Spleen (tissue), 13 donors: Measurements from ENCODE around the gene PPP4R3B. TPM values are rescaled to one million over a fixed set of nuclear protein-coding genes. Genes with fewer than 3 reads are reported as not detected.

Experiments
- DNase-seq: peaks from one replicate; pipeline ENCODE4 v3.0.0-alpha.2; 2020
- H3K27ac ChIP-seq, 8 donors: fragments of 200-600 bp; sonication (generic) in 7 of 8; 1 replicate in 4 of 8; 2 replicates in 4 of 8; pipeline versions ENCODE4 v1.5.0 to v1.8.0; 2016 to 2021; ENCODE audit warnings: inconsistent platforms in 4 of 8, mild to moderate bottlenecking in 4 of 8, moderate library complexity in 1 of 8
- H3K27me3 ChIP-seq, 7 donors: fragments of 200-600 bp; sonication (generic) in 6 of 7; replicated peaks in 1 of 7; 1 replicate in 4 of 7; 2 replicates in 3 of 7; pipeline versions ENCODE4 v1.5.0 to v1.8.0; 2016 to 2021; ENCODE audit warnings: inconsistent platforms in 3 of 7, mild to moderate bottlenecking in 1 of 7
- H3K36me3 ChIP-seq, 6 donors: fragments of 200-600 bp; sonication (generic) in 5 of 6; 1 replicate in 4 of 6; 2 replicates in 2 of 6; pipeline versions ENCODE4 v1.5.0 to v1.8.0; 2016 to 2021; ENCODE audit warnings: inconsistent platforms in 2 of 6
- H3K4me1 ChIP-seq, 6 donors: fragments of 200-600 bp; sonication (generic) in 5 of 6; 1 replicate in 3 of 6; 2 replicates in 3 of 6; pipeline versions ENCODE4 v1.5.0 to v1.8.0; 2016 to 2021; ENCODE audit warnings: inconsistent platforms in 3 of 6
- H3K4me3 ChIP-seq, 8 donors: fragments of 200-600 bp; sonication (generic) in 7 of 8; 1 replicate in 4 of 8; 2 replicates in 4 of 8; pipeline versions ENCODE4 v1.5.0 to v1.8.0; 2016 to 2021; ENCODE audit warnings: inconsistent platforms in 4 of 8, mild to moderate bottlenecking in 4 of 8, moderate library complexity in 2 of 8
- H3K9me3 ChIP-seq, 8 donors: fragments of 200-600 bp; sonication (generic) in 7 of 8; 1 replicate in 4 of 8; 2 replicates in 4 of 8; pipeline versions ENCODE4 v1.5.0 to v1.8.0; 2016 to 2021; ENCODE audit warnings: inconsistent platforms in 4 of 8
- POLR2A ChIP-seq, 3 donors: fragments of 450-650 bp; IDR thresholded peaks; one replicate each; pipeline ENCODE4 v1.5.1; 2017; ENCODE audit warnings: antibody characterized with exemption in 3 of 3, mild to moderate bottlenecking in 1 of 3
- POLR2AphosphoS5 ChIP-seq, 3 donors: sonication (generic); formaldehyde crosslinking; IDR thresholded peaks; one replicate each; pipeline ENCODE4 v1.5.1; 2017; ENCODE audit warnings: antibody characterized with exemption in 3 of 3
- WGBS, 5 donors: extraction: QIAGEN DNeasy Blood & Tissue Kit in 3 of 5; methylation state at CpG; one replicate each; pipeline versions ENCODE4 v1.1.5 to v1.1.7; 2013 to 2018; 5-methylcytosine and 5-hydroxymethylcytosine counted together
- intact Hi-C: fragments of 100-400 bp; cut with DNase I; formaldehyde crosslinking; loops from one replicate; pipeline ENCODE4 v1.15.0; 2023; ENCODE audit warnings: low total_unique reads
- long read RNA-seq, 2 donors: transcript quantifications; one replicate each; lab custom pipeline, GENCODE V29; 2026
- polyA plus RNA-seq, 3 donors: library from polyadenylated mRNA; stranded (reverse); fragments of 200-250 nt; gene quantifications; one replicate each; pipeline ENCODE4 v1.2.1, GENCODE V29; 2013
- total RNA-seq, 7 donors: library from RNA; depleted of rRNA in 3 of 7; stranded (reverse); fragments of >200 nt in 3 of 7; fragmentation: NEBNext Ultra II Directional in 4 of 7; extraction: Animal tissue kit (Norgen Biotek cat#: 25700) in 4 of 7; gene quantifications; one replicate each; pipeline versions ENCODE4 v1.1.0 to v1.2.1, GENCODE V29; 2016 to 2021
- TF ChIP-seq, protein P1 (sequence below), 11 experiments: fragments of 200-600 bp in 7 of 11; fragments of 450-650 bp in 4 of 11; sonication (generic) in 4 of 11; IDR thresholded peaks in 8 of 11; conservative IDR thresholded peaks in 3 of 11; 1 replicate in 7 of 11; 2 replicates in 4 of 11; pipeline versions ENCODE4 v1.4.0 to v1.8.0; 2016 to 2021; ENCODE audit warnings: antibody characterized with exemption in 11 of 11, inconsistent platforms in 4 of 11, mild to moderate bottlenecking in 1 of 11
- donor health status: healthy with polysubstance abuse.
- donor health status: DM: no; HTN: no; CAD: no; lungs with moderate emphysema.
- donor health status: DM: no; HTN: no; CAD: no.
- donor health status: Bipolar disorder and iron deficiency.
- donor health status: healthy.
- donor health status: DM: no; HTN: no; CAD: no.
- donor health status: DM: yes; HTN: yes; CAD: no.

PPP4R3B gene
- total RNA-seq = 10 to 100 TPM; 61.7 to 89.5 (median 77.7) TPM
- polyA plus RNA-seq = 10 to 100 TPM; 22.3 to 30.0 (median 29.1) TPM
- long read RNA-seq, donor 1, full-length matches to known transcripts = 1 of 13 reads
- long read RNA-seq, donor 1, partial matches to known transcripts = 12 of 13 reads
- long read RNA-seq, donor 1, other reads (novel, unspliced or antisense) = 0 of 13 reads
- long read RNA-seq, donor 2, full-length matches to known transcripts = 2 of 14 reads
- long read RNA-seq, donor 2, partial matches to known transcripts = 12 of 14 reads
- long read RNA-seq, donor 2, other reads (novel, unspliced or antisense) = 0 of 14 reads

DNA sequence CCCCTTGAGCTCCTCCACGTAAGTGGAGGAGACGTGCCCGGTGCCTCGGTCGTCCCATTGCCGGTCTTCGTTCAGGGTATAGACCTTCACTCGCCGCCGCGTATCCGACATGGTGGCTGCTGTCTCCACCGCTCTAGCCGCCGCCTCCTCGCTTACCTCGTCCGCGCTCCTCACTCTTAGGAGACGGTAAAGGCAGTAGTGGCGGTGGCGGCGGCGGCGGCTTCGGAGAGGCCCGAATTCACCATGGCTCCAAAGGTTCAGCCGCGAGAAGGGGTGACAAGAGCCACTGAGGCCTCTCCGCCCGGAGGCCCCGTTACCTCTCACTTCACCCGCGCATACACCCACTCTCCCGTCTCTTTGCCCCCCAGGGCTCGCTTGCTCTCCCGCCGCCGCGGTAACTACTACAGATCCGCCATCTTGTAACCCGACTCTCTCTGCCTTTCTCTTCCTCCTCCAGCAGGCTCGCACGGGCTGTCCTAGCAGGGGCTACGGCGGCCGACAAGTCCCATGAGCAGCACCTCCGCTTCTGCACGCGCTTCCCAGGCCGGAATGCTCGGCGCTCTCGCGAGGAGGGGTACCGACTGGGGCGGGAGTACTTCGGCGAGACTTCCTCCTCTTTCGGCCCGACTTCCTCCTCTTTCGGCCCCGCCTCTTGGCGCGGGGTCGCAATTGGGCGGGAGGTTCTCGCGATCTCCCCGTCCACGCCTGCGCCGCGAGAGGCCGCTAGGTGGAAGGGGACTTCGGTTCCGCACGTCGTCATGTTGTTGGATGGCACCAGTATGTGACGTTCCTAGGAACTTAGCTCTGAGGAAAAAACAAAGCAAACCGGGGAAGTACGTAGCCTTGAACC, at the start of gene PPP4R3B:
PPP4R3B (minus strand) TSS at position 448 of the 850 bp plus-strand sequence; CDS start at position 111, 337 bp downstream.
- no peaks in the 10 kb centered on the region for H3K27me3 ChIP-seq
- intact Hi-C loops = loop anchor here (10.0 kb wide), 1 partner anchor 93 kb away; no protein-coding TSS in a partner anchor
- peak within 1 kb of the TSS; percentile 93 to 99 (median 99) for H3K27ac ChIP-seq
- H3K4me3 ChIP-seq = peak within 1 kb of the TSS; percentile 70 to 99 (median 90)
- DNase-seq = peak; percentile 100
- peaks cover 47 to 81% (median 65%) of the 10 kb centered on the region in 6 donors for H3K4me1 ChIP-seq
- no peaks in the 10 kb centered on the region for H3K9me3 ChIP-seq
- 0 to 1% (median 0%) methylated on average over 54 to 82 of the region's 82 CpGs for WGBS, 5 donors
- TF ChIP-seq POLR2A (IDR thresholded peaks at IDR 0.05) (peak; percentile 75 to 98 (median 93)), POLR2AphosphoS5 (IDR thresholded peaks at IDR 0.05) (peak; percentile 99 to 100 (median 100))
- TF ChIP-seq, protein P1, sequence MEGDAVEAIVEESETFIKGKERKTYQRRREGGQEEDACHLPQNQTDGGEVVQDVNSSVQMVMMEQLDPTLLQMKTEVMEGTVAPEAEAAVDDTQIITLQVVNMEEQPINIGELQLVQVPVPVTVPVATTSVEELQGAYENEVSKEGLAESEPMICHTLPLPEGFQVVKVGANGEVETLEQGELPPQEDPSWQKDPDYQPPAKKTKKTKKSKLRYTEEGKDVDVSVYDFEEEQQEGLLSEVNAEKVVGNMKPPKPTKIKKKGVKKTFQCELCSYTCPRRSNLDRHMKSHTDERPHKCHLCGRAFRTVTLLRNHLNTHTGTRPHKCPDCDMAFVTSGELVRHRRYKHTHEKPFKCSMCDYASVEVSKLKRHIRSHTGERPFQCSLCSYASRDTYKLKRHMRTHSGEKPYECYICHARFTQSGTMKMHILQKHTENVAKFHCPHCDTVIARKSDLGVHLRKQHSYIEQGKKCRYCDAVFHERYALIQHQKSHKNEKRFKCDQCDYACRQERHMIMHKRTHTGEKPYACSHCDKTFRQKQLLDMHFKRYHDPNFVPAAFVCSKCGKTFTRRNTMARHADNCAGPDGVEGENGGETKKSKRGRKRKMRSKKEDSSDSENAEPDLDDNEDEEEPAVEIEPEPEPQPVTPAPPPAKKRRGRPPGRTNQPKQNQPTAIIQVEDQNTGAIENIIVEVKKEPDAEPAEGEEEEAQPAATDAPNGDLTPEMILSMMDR (IDR thresholded peaks at IDR 0.05 in 8 of 11, conservative IDR thresholded peaks at IDR 0.05 in 3 of 11) = peak; percentile 55 to 97 (median 88)
- peaks cover 0 to 55% (median 23%) of the 10 kb centered on the region in 6 donors for H3K36me3 ChIP-seq

- H3K27ac ChIP-seq = no peak overlapping the region
- intact Hi-C loops = no loop called here
- TF ChIP-seq POLR2AphosphoS5 (IDR thresholded peaks at IDR 0.05) (no peak), POLR2A (IDR thresholded peaks at IDR 0.05) (no peak)
- TF ChIP-seq, protein P1 (IDR thresholded peaks at IDR 0.05 in 8 of 11, conservative IDR thresholded peaks at IDR 0.05 in 3 of 11) = no peak
- no peak overlapping the region for H3K4me3 ChIP-seq
- DNase-seq = no peak
- peaks cover 0 to 85% (median 47%) of the 10 kb centered on the region in 6 donors for H3K36me3 ChIP-seq
- H3K4me1 ChIP-seq = no peaks in the 10 kb centered on the region
- 94 to 98% (median 96%) methylated on average over 2 of the region's 2 CpGs for WGBS, 5 donors
- no peaks in the 10 kb centered on the region for H3K9me3 ChIP-seq
- no peaks in the 10 kb centered on the region for H3K27me3 ChIP-seq
Measured at GRCh38 chr2:55653255-55653654, 35.8 kb upstream of the PPP4R3B start.

GRCh38 chr2:55649211-55649610, 31.8 kb upstream of the PPP4R3B start:
- intact Hi-C loops = no loop called here
- Histone ChIP-seq H3K9me3 (no peaks in the 10 kb centered on the region), H3K27me3 (no peaks in the 10 kb centered on the region), H3K4me3 (no peak overlapping the region), H3K36me3 (peaks cover 0 to 84% (median 43%) of the 10 kb centered on the region in 6 donors), H3K4me1 (no peaks in the 10 kb centered on the region), H3K27ac (no peak overlapping the region)
- no peak for DNase-seq
- TF ChIP-seq, protein P1 (IDR thresholded peaks at IDR 0.05 in 8 of 11, conservative IDR thresholded peaks at IDR 0.05 in 3 of 11) = no peak
- TF ChIP-seq POLR2A (IDR thresholded peaks at IDR 0.05) (no peak), POLR2AphosphoS5 (IDR thresholded peaks at IDR 0.05) (no peak)
- WGBS, 5 donors = 91 to 100% (median 98%) methylated on average over 1 of the region's 1 CpG
